WTC11 (cell line): ENCODE measurements around the gene TMEM62. TPM values are rescaled to one million over a fixed set of nuclear protein-coding genes. Genes with fewer than 3 reads are reported as not detected.

Source experiments
- ATAC-seq: fragments of 200-7000 bp; cut with Tn5 transposase; 2 replicates; pipeline ENCODE4 v1.10.0; 2021; ENCODE audit warnings: mild to moderate bottlenecking, moderate library complexity
- CTCF ChIA-PET: fragments of 300-600 bp; sonication (Branson Sonifier 250); formaldehyde crosslinking; loops from one replicate; lab custom pipeline; 2021; ENCODE audit warnings: antibody characterized with exemption; lab: Charles Lee
- POLR2A ChIA-PET: fragments of 350-600 bp; sonication (Branson Sonifier 250); formaldehyde crosslinking; loops from one replicate; lab custom pipeline; 2021; ENCODE audit warnings: antibody characterized with exemption; lab: Charles Lee
- DNase-seq: peaks from one replicate; pipeline ENCODE4 v3.0.0; 2021; ENCODE audit warnings: low spot score
- H3K27ac Mint-ChIP-seq: 2 replicates; pipeline ENCODE4 v1.8.0; 2021; ENCODE audit warnings: mixed read lengths
- H3K27me3 Mint-ChIP-seq: 2 replicates; pipeline ENCODE4 v1.8.0; 2021; ENCODE audit warnings: low read depth, mild to moderate bottlenecking, moderate library complexity, mixed read lengths
- H3K36me3 Mint-ChIP-seq: 2 replicates; pipeline ENCODE4 v1.8.0; 2021; ENCODE audit warnings: mixed read lengths
- H3K4me1 Mint-ChIP-seq: 2 replicates; pipeline ENCODE4 v1.8.0; 2022; ENCODE audit warnings: mixed read lengths
- H3K4me3 Mint-ChIP-seq: 2 replicates; pipeline ENCODE4 v1.8.0; 2021; ENCODE audit warnings: mild to moderate bottlenecking, moderate library complexity, mixed read lengths
- H3K9me3 Mint-ChIP-seq: 2 replicates; pipeline ENCODE4 v1.8.0; 2021; ENCODE audit warnings: mixed read lengths
- ATF1 ChIP-seq: sonication (generic); formaldehyde crosslinking; IDR thresholded peaks from 2 replicates; pipeline ENCODE4 v1.8.1; 2023; ENCODE audit warnings: mild to moderate bottlenecking, moderate library complexity, missing genetic modification reagents
- ATF3 ChIP-seq: sonication (generic); formaldehyde crosslinking; conservative IDR thresholded peaks from 2 replicates; pipeline ENCODE4 v1.8.1; 2022; ENCODE audit warnings: mild to moderate bottlenecking, missing genetic modification reagents
- CTCF ChIP-seq: fragments of 200-600 bp; IDR thresholded peaks from 2 replicates; pipeline ENCODE4 v1.8.0; 2022; ENCODE audit warnings: antibody characterized with exemption
- E2F1 ChIP-seq: sonication (generic); formaldehyde crosslinking; IDR thresholded peaks from 2 replicates; pipeline ENCODE4 v1.8.0; 2022; ENCODE audit warnings: mild to moderate bottlenecking, missing genetic modification reagents
- FOXK1 ChIP-seq: sonication (generic); formaldehyde crosslinking; IDR thresholded peaks from 2 replicates; pipeline ENCODE4 v1.8.0; 2022; ENCODE audit warnings: mild to moderate bottlenecking, moderate library complexity, missing genetic modification reagents
- FOXP1 ChIP-seq: sonication (generic); formaldehyde crosslinking; IDR thresholded peaks from 2 replicates; pipeline ENCODE4 v1.8.0; 2022; ENCODE audit warnings: missing genetic modification reagents, mild to moderate bottlenecking, moderate library complexity, borderline replicate concordance
- FOXP4 ChIP-seq: sonication (generic); formaldehyde crosslinking; IDR thresholded peaks from 2 replicates; pipeline ENCODE4 v1.8.0; 2022; ENCODE audit warnings: mild to moderate bottlenecking, missing genetic modification reagents
- GABPB1 ChIP-seq: sonication (generic); formaldehyde crosslinking; IDR thresholded peaks from 2 replicates; pipeline ENCODE4 v1.8.1; 2023; ENCODE audit warnings: mild to moderate bottlenecking, missing genetic modification reagents
- GRHL2 ChIP-seq: fragments of 250-450 bp; sonication (Bioruptor Pico); IDR thresholded peaks from 2 replicates; pipeline ENCODE4 v1.8.0; 2022; ENCODE audit warnings: mild to moderate bottlenecking, moderate library complexity; ENCODE audit not compliant: insufficient replicate concordance, severe bottlenecking
- GTF2I ChIP-seq: fragments of 250-450 bp; sonication (Bioruptor Pico); conservative IDR thresholded peaks from 2 replicates; pipeline ENCODE4 v1.4.0; 2021; ENCODE audit warnings: mild to moderate bottlenecking
- HMGA2 ChIP-seq: fragments of 250-450 bp; sonication (Bioruptor Pico); IDR thresholded peaks from 2 replicates; pipeline ENCODE4 v1.4.0; 2021; ENCODE audit warnings: mild to moderate bottlenecking, moderate library complexity
- HMGXB4 ChIP-seq: sonication (generic); formaldehyde crosslinking; IDR thresholded peaks from 2 replicates; pipeline ENCODE4 v1.8.1; 2023; ENCODE audit warnings: mild to moderate bottlenecking, moderate library complexity, missing genetic modification reagents
- JAZF1 ChIP-seq: fragments of 250-450 bp; sonication (Bioruptor Pico); IDR thresholded peaks from 2 replicates; pipeline ENCODE4 v1.9.0; 2021; ENCODE audit warnings: moderate library complexity, mild to moderate bottlenecking, inconsistent platforms
- MAX ChIP-seq: sonication (generic); formaldehyde crosslinking; IDR thresholded peaks from 2 replicates; pipeline ENCODE4 v1.8.0; 2022; ENCODE audit warnings: mild to moderate bottlenecking, missing genetic modification reagents
- NFATC4 ChIP-seq: fragments of 250-450 bp; sonication (Bioruptor Pico); IDR thresholded peaks from 2 replicates; pipeline ENCODE4 v1.9.0; 2021; ENCODE audit warnings: mild to moderate bottlenecking
- NR1H2 ChIP-seq: sonication (generic); formaldehyde crosslinking; IDR thresholded peaks from 2 replicates; pipeline ENCODE4 v1.9.0; 2021; ENCODE audit warnings: mild to moderate bottlenecking, moderate library complexity, missing genetic modification reagents
- OVOL2 ChIP-seq: fragments of 250-450 bp; sonication (Bioruptor Pico); IDR thresholded peaks from 2 replicates; pipeline ENCODE4 v1.9.0; 2021; ENCODE audit warnings: mild to moderate bottlenecking, borderline replicate concordance
- RELA ChIP-seq: sonication (generic); formaldehyde crosslinking; IDR thresholded peaks from 2 replicates; pipeline ENCODE4 v1.8.1; 2022; ENCODE audit warnings: missing genetic modification reagents, mild to moderate bottlenecking, borderline replicate concordance
- RORB ChIP-seq: fragments of 250-450 bp; sonication (Bioruptor Pico); IDR thresholded peaks from 2 replicates; pipeline ENCODE4 v1.9.0; 2021; ENCODE audit warnings: mild to moderate bottlenecking
- SMAD3 ChIP-seq: sonication (generic); formaldehyde crosslinking; IDR thresholded peaks from 2 replicates; pipeline ENCODE4 v1.8.0; 2022; ENCODE audit warnings: missing genetic modification reagents, mild to moderate bottlenecking, borderline replicate concordance
- SOX15 ChIP-seq: fragments of 250-450 bp; sonication (Bioruptor Pico); IDR thresholded peaks from 2 replicates; pipeline ENCODE4 v1.9.0; 2021; ENCODE audit warnings: mild to moderate bottlenecking
- ZMAT4 ChIP-seq: fragments of 250-450 bp; sonication (Bioruptor Pico); IDR thresholded peaks from 2 replicates; pipeline ENCODE4 v1.9.0; 2021; ENCODE audit warnings: mild to moderate bottlenecking
- ZNF138 ChIP-seq: sonication (generic); formaldehyde crosslinking; conservative IDR thresholded peaks from 2 replicates; pipeline ENCODE4 v1.8.1; 2022; ENCODE audit warnings: mild to moderate bottlenecking, moderate library complexity, missing genetic modification reagents
- ZNF423 ChIP-seq: fragments of 250-450 bp; sonication (Bioruptor Pico); IDR thresholded peaks from 2 replicates; pipeline ENCODE4 v2.1.2; 2022; ENCODE audit warnings: mild to moderate bottlenecking, moderate library complexity
- ZNF425 ChIP-seq: fragments of 250-450 bp; sonication (Bioruptor Pico); conservative IDR thresholded peaks from 2 replicates; pipeline ENCODE4 v1.9.0; 2021; ENCODE audit warnings: mild to moderate bottlenecking
- ZSCAN18 ChIP-seq: fragments of 250-450 bp; sonication (Bioruptor Pico); IDR thresholded peaks from 2 replicates; pipeline ENCODE4 v2.1.2; 2022; ENCODE audit warnings: mild to moderate bottlenecking, moderate library complexity
- total RNA-seq: library from RNA; stranded (reverse); gene quantifications from 3 replicates; pipeline ENCODE4 v1.2.3, GENCODE V29; 2021

TMEM62 gene
- total RNA-seq, 1 experiment from 2014 or later, result 5.6 TPM

- Mint-ChIP-seq H3K9me3 (peaks cover 27% of the 10 kb centered on the region), H3K27ac (no peak overlapping the region), H3K4me1 (peaks cover 12% of the 10 kb centered on the region), H3K36me3 (peaks cover 6% of the 10 kb centered on the region; the same call in 1 of the 2 replicates), H3K4me3 (no peak overlapping the region), H3K27me3 (peaks cover 59% of the 10 kb centered on the region)
- DNase-seq (no peak), ATAC-seq (no peak)
- TF ChIP-seq SMAD3 (CRISPR knock-in tag), result no peak
- TF ChIP-seq ZMAT4 (CRISPR knock-in tag), result no peak
- no peak for TF ChIP-seq RORB (CRISPR knock-in tag)
- TF ChIP-seq FOXP4, result no peak
- TF ChIP-seq GABPB1 (CRISPR knock-in tag), result no peak
- no peak for TF ChIP-seq ZNF138 (CRISPR knock-in tag)
- TF ChIP-seq ATF1 (CRISPR knock-in tag), result no peak
- TF ChIP-seq RELA (CRISPR knock-in tag), result no peak
- TF ChIP-seq MAX (CRISPR knock-in tag), result no peak
- no peak for TF ChIP-seq FOXP1
- TF ChIP-seq SOX15 (CRISPR knock-in tag), result no peak
- no peak for TF ChIP-seq GRHL2
- TF ChIP-seq NR1H2 (CRISPR knock-in tag), result no peak
- no peak for TF ChIP-seq CTCF
- TF ChIP-seq GTF2I (CRISPR knock-in tag), result no peak
- no peak for TF ChIP-seq FOXK1
- TF ChIP-seq ATF3 (CRISPR knock-in tag), result no peak
- no peak for TF ChIP-seq JAZF1 (CRISPR knock-in tag)
- no peak for TF ChIP-seq OVOL2 (CRISPR knock-in tag)
- ChIA-PET POLR2A (no interaction called here), CTCF (no interaction called here)
Measured at GRCh38 chr15:43126356-43126755, 7.0 kb upstream of the TMEM62 start.

GRCh38 chr15:43127752-43128151 is 5.6 kb upstream of the TMEM62 start:
- Mint-ChIP-seq H3K4me1 (peaks cover 10% of the 10 kb centered on the region), H3K27me3 (peaks cover 61% of the 10 kb centered on the region), H3K27ac (no peak overlapping the region), H3K36me3 (peaks cover 6% of the 10 kb centered on the region; the same call in 1 of the 2 replicates), H3K4me3 (no peak overlapping the region), H3K9me3 (peaks cover 27% of the 10 kb centered on the region)
- CTCF ChIA-PET, result no interaction called here
- DNase-seq, result no peak
- TF ChIP-seq GABPB1 (CRISPR knock-in tag) (no peak), HMGA2 (CRISPR knock-in tag) (no peak), ZSCAN18 (CRISPR knock-in tag) (no peak), E2F1 (CRISPR knock-in tag) (no peak), ZNF423 (CRISPR knock-in tag) (no peak), SOX15 (CRISPR knock-in tag) (no peak), RELA (CRISPR knock-in tag) (no peak), HMGXB4 (CRISPR knock-in tag) (no peak), NFATC4 (CRISPR knock-in tag) (no peak), ZNF425 (no peak), ZNF138 (CRISPR knock-in tag) (no peak)
- POLR2A ChIA-PET, result no interaction called here
- no peak for ATAC-seq
